Neural cell (in vitro differentiated cells): ENCODE data around the gene ENOX1. TPM values are rescaled to one million over a fixed set of nuclear protein-coding genes. Genes with fewer than 3 reads are reported as not detected.

Experiments used
- H2AFZ ChIP-seq: fragments of 200-600, 300-800 bp; sonication (generic), shearing (Covaris generic); 2 replicates; pipeline ENCODE4 v1.6.0; 2014; ENCODE audit warnings: low read depth, mild to moderate bottlenecking, antibody characterized with exemption, low read length, moderate library complexity
- H3F3A ChIP-seq: fragments of 200-600 bp; shearing (Covaris generic); 2 replicates; pipeline ENCODE4 v1.6.1; 2016; ENCODE audit warnings: mild to moderate bottlenecking, moderate library complexity, mixed read lengths, antibody characterized with exemption, low read length; ENCODE audit not compliant: insufficient read depth, poor library complexity, severe bottlenecking
- H3K27ac ChIP-seq: fragments of 200-600, 300-800 bp; sonication (generic), shearing (Covaris generic); 2 replicates; pipeline ENCODE4 v1.5.1; 2014; ENCODE audit warnings: mild to moderate bottlenecking, low read length, moderate library complexity
- H3K27me3 ChIP-seq: fragments of 300-800, 200-600 bp; sonication (generic), shearing (Covaris generic); 2 replicates; pipeline ENCODE4 v1.6.0; 2014; ENCODE audit warnings: mild to moderate bottlenecking, low read depth, low read length, moderate library complexity; ENCODE audit not compliant: insufficient read depth
- H3K36me3 ChIP-seq: fragments of 300-800, 200-600 bp; sonication (generic), shearing (Covaris generic); 2 replicates; pipeline ENCODE4 v1.5.1; 2014; ENCODE audit warnings: mild to moderate bottlenecking, antibody characterized with exemption, low read length, moderate library complexity; ENCODE audit not compliant: insufficient read depth
- H3K4me2 ChIP-seq: fragments of 300-800, 200-600 bp; sonication (generic), shearing (Covaris generic); 2 replicates; pipeline ENCODE4 v1.6.0; 2014; ENCODE audit warnings: mild to moderate bottlenecking, low read length
- H3K4me3 ChIP-seq: fragments of 300-800, 200-600 bp; sonication (generic), shearing (Covaris generic); 2 replicates; pipeline ENCODE4 v1.5.1; 2014; ENCODE audit warnings: mild to moderate bottlenecking, low read length, moderate library complexity
- H3K79me2 ChIP-seq: fragments of 200-600 bp; shearing (Covaris generic); replicated peaks from 2 replicates; pipeline ENCODE4 v1.6.0; 2014; ENCODE audit warnings: mild to moderate bottlenecking, low read length, moderate library complexity; ENCODE audit not compliant: insufficient read depth
- H3K9ac ChIP-seq: fragments of 300-800, 200-600 bp; sonication (generic), shearing (Covaris generic); 2 replicates; pipeline ENCODE4 v1.6.1; 2016; ENCODE audit warnings: mild to moderate bottlenecking, low read length, mixed read lengths
- H3K9me2 ChIP-seq: fragments of 200-600 bp; shearing (Covaris generic); 2 replicates; pipeline ENCODE4 v1.6.1; 2016; ENCODE audit warnings: mild to moderate bottlenecking, low read length, mixed read lengths; ENCODE audit not compliant: insufficient read depth
- H3K9me3 ChIP-seq: fragments of 200-600, 300-800 bp; sonication (generic), shearing (Covaris generic); 2 replicates; pipeline ENCODE4 v1.6.1; 2016; ENCODE audit warnings: mild to moderate bottlenecking, mixed run types, low read length, moderate library complexity, mixed read lengths
- H4K20me1 ChIP-seq: fragments of 200-600 bp; shearing (Covaris generic); 2 replicates; pipeline ENCODE4 v1.6.1; 2016; ENCODE audit warnings: mild to moderate bottlenecking, mixed run types; ENCODE audit not compliant: insufficient read depth
- CTCF ChIP-seq: fragments of 450-650 bp; IDR thresholded peaks from 2 replicates; pipeline ENCODE4 v1.5.1; 2014; ENCODE audit warnings: antibody characterized with exemption, mild to moderate bottlenecking, moderate library complexity; ENCODE audit not compliant: poor library complexity, severe bottlenecking
- EP300 ChIP-seq: fragments of 450-650 bp; conservative IDR thresholded peaks from 2 replicates; pipeline ENCODE4 v1.6.1; 2014; ENCODE audit warnings: antibody characterized with exemption, mild to moderate bottlenecking, moderate library complexity; ENCODE audit not compliant: poor library complexity, severe bottlenecking
- EZH2 ChIP-seq: fragments of 200-600, 300-800 bp; shearing (Covaris generic), sonication (generic); IDR thresholded peaks from 2 replicates; pipeline ENCODE4 v1.6.1; 2014; ENCODE audit warnings: antibody characterized with exemption, low read length, borderline replicate concordance, mild to moderate bottlenecking; ENCODE audit not compliant: insufficient read depth, poor library complexity, severe bottlenecking
- MXI1 ChIP-seq: fragments of 450-650 bp; conservative IDR thresholded peaks from 2 replicates; pipeline ENCODE4 v1.6.1; 2014; ENCODE audit warnings: antibody characterized with exemption, mild to moderate bottlenecking; ENCODE audit not compliant: poor library complexity, severe bottlenecking
- POLR2AphosphoS5 ChIP-seq: IDR thresholded peaks from 2 replicates; pipeline ENCODE4 v1.6.1; 2012
- RAD21 ChIP-seq: fragments of 450-650 bp; conservative IDR thresholded peaks from 2 replicates; pipeline ENCODE4 v1.6.1; 2014; ENCODE audit warnings: antibody characterized with exemption, mild to moderate bottlenecking, moderate library complexity
- REST ChIP-seq: IDR thresholded peaks from 2 replicates; pipeline ENCODE4 v1.6.1; 2012; ENCODE audit warnings: borderline replicate concordance
- SMC3 ChIP-seq: fragments of 450-650 bp; conservative IDR thresholded peaks from 2 replicates; pipeline ENCODE4 v1.6.1; 2014; ENCODE audit warnings: antibody characterized with exemption, mild to moderate bottlenecking, moderate library complexity; ENCODE audit not compliant: poor library complexity
- TAF1 ChIP-seq: IDR thresholded peaks from 2 replicates; pipeline ENCODE4 v1.6.1; 2012; ENCODE audit warnings: low read depth
- polyA plus RNA-seq: library from polyadenylated mRNA; depleted of rRNA; stranded (reverse); fragments of >200 nt; gene quantifications from 2 replicates; pipeline ENCODE4 v1.2.3, GENCODE V29; 2014

ENOX1 gene
- polyA plus RNA-seq, 1 donor from 2014 or later = 42.6 TPM

- no peak overlapping the region for H3K9ac ChIP-seq
- peaks cover 6% of the 10 kb centered on the region for H3K79me2 ChIP-seq
- peak overlapping the region; percentile 70 for H3K27ac ChIP-seq
- peaks cover 16% of the 10 kb centered on the region for H3F3A ChIP-seq
- H3K4me3 ChIP-seq = peak overlapping the region; percentile 37
- no peak overlapping the region for H2AFZ ChIP-seq
- no peaks in the 10 kb centered on the region for H4K20me1 ChIP-seq
- TF ChIP-seq RAD21 = no peak
- H3K27me3 ChIP-seq = no peaks in the 10 kb centered on the region
- H3K4me2 ChIP-seq = no peak overlapping the region
- H3K36me3 ChIP-seq = no peaks in the 10 kb centered on the region
- no peaks in the 10 kb centered on the region for H3K9me2 ChIP-seq
- no peaks in the 10 kb centered on the region for H3K9me3 ChIP-seq
These were observed 212.2 kb downstream of the ENOX1 start for GRCh38 chr13:43574605-43575004.

- H4K20me1 ChIP-seq = no peaks in the 10 kb centered on the region
- no peak for TF ChIP-seq CTCF
- TF ChIP-seq POLR2AphosphoS5 = peak; percentile 66
- no peak for TF ChIP-seq RAD21
- TF ChIP-seq REST = peak; percentile 63
- peak; percentile 85 for TF ChIP-seq EP300
- no peak overlapping the region for H2AFZ ChIP-seq
- H3K79me2 ChIP-seq = peaks cover 6% of the 10 kb centered on the region
- H3K4me3 ChIP-seq = peak overlapping the region; percentile 37
- H3K9me3 ChIP-seq = no peaks in the 10 kb centered on the region
- peak overlapping the region; percentile 27 for H3K4me2 ChIP-seq
- no peaks in the 10 kb centered on the region for H3K36me3 ChIP-seq
- peaks cover 16% of the 10 kb centered on the region for H3F3A ChIP-seq
- H3K27ac ChIP-seq = peak overlapping the region; percentile 70
- no peaks in the 10 kb centered on the region for H3K27me3 ChIP-seq
- H3K9me2 ChIP-seq = no peaks in the 10 kb centered on the region
- peak overlapping the region; percentile 19 for H3K9ac ChIP-seq
These were observed 212.8 kb downstream of the ENOX1 start for GRCh38 chr13:43573802-43574514.

GRCh38 chr13:43573361-43573740 lies 213.4 kb downstream of the ENOX1 start:
- Histone ChIP-seq H3K4me2 (peak overlapping the region; percentile 27), H3K4me3 (peak overlapping the region; percentile 37), H3F3A (peaks cover 16% of the 10 kb centered on the region), H3K9me2 (no peaks in the 10 kb centered on the region), H3K9ac (peak overlapping the region; percentile 19), H3K9me3 (no peaks in the 10 kb centered on the region), H3K79me2 (peaks cover 6% of the 10 kb centered on the region), H3K27ac (peak overlapping the region; percentile 70), H4K20me1 (no peaks in the 10 kb centered on the region), H3K36me3 (no peaks in the 10 kb centered on the region), H3K27me3 (no peaks in the 10 kb centered on the region), H2AFZ (no peak overlapping the region)
- TF ChIP-seq SMC3 = no peak
- TF ChIP-seq REST = no peak
- no peak for TF ChIP-seq EP300
- no peak for TF ChIP-seq RAD21
- TF ChIP-seq POLR2AphosphoS5 = no peak
- no peak for TF ChIP-seq TAF1
- TF ChIP-seq MXI1 = no peak
- TF ChIP-seq EZH2 = no peak
- no peak for TF ChIP-seq CTCF
